ENCODE results near the gene MT1E. TPM values are rescaled to one million over a fixed set of nuclear protein-coding genes. Genes with fewer than 3 reads are reported as not detected.
A peak's percentile ranks its signal among the peaks of the same experiment; 100 is the strongest.

The MT1E gene
- total RNA-seq, 1 experiment from 2014 or later, result 25.9 TPM

DNA sequence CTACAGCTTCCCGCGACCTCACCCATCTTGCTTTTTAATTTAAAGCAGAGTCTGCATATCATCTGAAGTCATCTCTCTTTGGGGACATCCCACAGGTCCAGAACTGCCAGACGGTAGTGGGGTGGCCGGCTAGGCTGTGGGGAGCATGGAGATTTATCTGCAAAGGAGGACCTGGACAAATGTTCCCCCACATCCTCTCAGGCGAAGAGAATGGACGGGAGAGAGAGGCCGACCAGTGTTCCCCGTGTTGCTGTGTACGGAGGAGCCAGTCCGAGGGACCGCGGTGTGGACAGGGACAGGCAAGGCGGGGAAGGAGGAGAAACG is 6.2 kb downstream of the MT1E start:
- TF ChIP-seq, protein P1, sequence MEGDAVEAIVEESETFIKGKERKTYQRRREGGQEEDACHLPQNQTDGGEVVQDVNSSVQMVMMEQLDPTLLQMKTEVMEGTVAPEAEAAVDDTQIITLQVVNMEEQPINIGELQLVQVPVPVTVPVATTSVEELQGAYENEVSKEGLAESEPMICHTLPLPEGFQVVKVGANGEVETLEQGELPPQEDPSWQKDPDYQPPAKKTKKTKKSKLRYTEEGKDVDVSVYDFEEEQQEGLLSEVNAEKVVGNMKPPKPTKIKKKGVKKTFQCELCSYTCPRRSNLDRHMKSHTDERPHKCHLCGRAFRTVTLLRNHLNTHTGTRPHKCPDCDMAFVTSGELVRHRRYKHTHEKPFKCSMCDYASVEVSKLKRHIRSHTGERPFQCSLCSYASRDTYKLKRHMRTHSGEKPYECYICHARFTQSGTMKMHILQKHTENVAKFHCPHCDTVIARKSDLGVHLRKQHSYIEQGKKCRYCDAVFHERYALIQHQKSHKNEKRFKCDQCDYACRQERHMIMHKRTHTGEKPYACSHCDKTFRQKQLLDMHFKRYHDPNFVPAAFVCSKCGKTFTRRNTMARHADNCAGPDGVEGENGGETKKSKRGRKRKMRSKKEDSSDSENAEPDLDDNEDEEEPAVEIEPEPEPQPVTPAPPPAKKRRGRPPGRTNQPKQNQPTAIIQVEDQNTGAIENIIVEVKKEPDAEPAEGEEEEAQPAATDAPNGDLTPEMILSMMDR (conservative IDR thresholded peaks at IDR 0.05), result no peak
- H2BK15ac ChIP-seq (ENCODE audit: low read depth, low read length), result no peak overlapping the region
- no peak overlapping the region for H2BK5ac ChIP-seq (ENCODE audit: insufficient read length, low read length)
- no peak overlapping the region for H2BK12ac ChIP-seq (ENCODE audit: insufficient read length, low read depth, low read length)
- no peak overlapping the region for H3K23ac ChIP-seq (ENCODE audit: insufficient read length, low read depth, low read length)
- H3K4ac ChIP-seq (ENCODE audit: low read depth, low read length), result no peak overlapping the region
- no peaks in the 10 kb centered on the region for H3K4me1 ChIP-seq (ENCODE audit: insufficient read depth, low read length)
- no peaks in the 10 kb centered on the region for H3K9me3 ChIP-seq (ENCODE audit: control insufficient read depth, low read depth, low read length)
- no peaks in the 10 kb centered on the region for H3K79me2 ChIP-seq (ENCODE audit: insufficient read depth, low read length)
- H3K4me1 Mint-ChIP-seq, result peaks cover 17 to 32% of the 10 kb centered on the region in 2 experiments
- H3K14ac ChIP-seq (ENCODE audit: insufficient read depth, low read length), result no peak overlapping the region
- no peak overlapping the region for H3K18ac ChIP-seq (ENCODE audit: insufficient read length, low read depth, low read length)
- no peak for DNase-seq
- no peaks in the 10 kb centered on the region for H3K79me1 ChIP-seq (ENCODE audit: insufficient read depth, low read depth, low read length, poor library complexity, severe bottlenecking)
- H4K5ac ChIP-seq (ENCODE audit: insufficient read length, low read depth, low read length), result no peak overlapping the region
- peak overlapping the region; percentile 77 for H3K4me2 ChIP-seq (ENCODE audit: insufficient read depth, insufficient read length, low read length)
- no peak overlapping the region for H3K9ac ChIP-seq (ENCODE audit: extremely low read depth, insufficient read length, low read length)
- H4K8ac ChIP-seq (replicated peaks; ENCODE audit: insufficient read length, low read depth, low read length), result no peak overlapping the region
- peaks cover 88% of the 10 kb centered on the region for H3K27me3 ChIP-seq (ENCODE audit: insufficient read depth, low read length)
- H2AK5ac ChIP-seq (ENCODE audit: insufficient read length, low read length), result no peak overlapping the region
- H3K27ac Mint-ChIP-seq, result no peak overlapping the region
- H2AFZ ChIP-seq (ENCODE audit: low read length), result no peak overlapping the region
- no peak overlapping the region for H4K91ac ChIP-seq (ENCODE audit: insufficient read length, low read depth, low read length)
- peaks cover 0 to 12% of the 10 kb centered on the region in 2 experiments; a peak in 2 of 5 replicates for H3K9me3 Mint-ChIP-seq
- no peaks in the 10 kb centered on the region for H4K20me1 ChIP-seq (ENCODE audit: control insufficient read depth, insufficient read depth, insufficient read length)
- peaks cover 7% of the 10 kb centered on the region for H3K23me2 ChIP-seq (ENCODE audit: insufficient read length, low read depth, low read length, poor library complexity, severe bottlenecking)
- peak overlapping the region; percentile 66 to 79 for H3K4me3 Mint-ChIP-seq
- H3K36me3 Mint-ChIP-seq (ENCODE audit: insufficient read depth in 1 of 3, low read depth in 3 of 3), result no peaks in the 10 kb centered on the region; a peak in 1 of 7 replicates
- H3K27ac ChIP-seq (ENCODE audit: insufficient read length, low read depth, low read length), result no peak overlapping the region
- no peak overlapping the region for H2BK120ac ChIP-seq (ENCODE audit: low read depth, low read length, poor library complexity, severe bottlenecking)
- no CpG with 5 or more reads among the region's 14 CpGs for WGBS (ENCODE audit: extremely low coverage, insufficient read length, low lambda C conversion rate)
- H3T11ph ChIP-seq (ENCODE audit: low read length), result no peak overlapping the region
- no peak overlapping the region for H3K56ac ChIP-seq (ENCODE audit: insufficient read length, low read depth, low read length)
- peaks cover 99% of the 10 kb centered on the region for H3K27me3 Mint-ChIP-seq (ENCODE audit: low read depth)
- H2BK20ac ChIP-seq (ENCODE audit: low read depth, low read length, poor library complexity, severe bottlenecking), result no peak overlapping the region

Measured in H9 (cell line).